ENCODE data around the gene THEMIS2.
"Not testable (repeated sequence)": the region's sequence is repeated elsewhere in the genome, so short reads cannot be mapped to it uniquely, and the experiment has no call there.

THEMIS2 gene

GRCh38 chr1:27862671-27863537 is 9.4 kb upstream of the THEMIS2 start:
- DNase-seq (ENCODE audit: low read depth in 2 of 2), result peak; percentile 63 to 69

GRCh38 chr1:27863538-27863915 is 8.8 kb upstream of the THEMIS2 start:
- DNase-seq (ENCODE audit: low read depth in 2 of 2), result no peak

GRCh38 chr1:27864264-27864895 is 8.0 kb upstream of the THEMIS2 start:
- DNase-seq (ENCODE audit: low read depth in 2 of 2), result no peak

GRCh38 chr1:27865821-27866220 is 6.5 kb upstream of the THEMIS2 start:
- no peak for DNase-seq (ENCODE audit: low read depth in 2 of 2)

- no peak for DNase-seq (ENCODE audit: low read depth in 2 of 2)
Observed at GRCh38 chr1:27868556-27868931, 3.8 kb upstream of the THEMIS2 start.

- no peak for DNase-seq (ENCODE audit: low read depth in 2 of 2)
Observed at GRCh38 chr1:27868932-27869718, 3.2 kb upstream of the THEMIS2 start.

- no peak for DNase-seq (ENCODE audit: low read depth in 2 of 2)
Observed at GRCh38 chr1:27869719-27870085, 2.6 kb upstream of the THEMIS2 start.

GRCh38 chr1:27871076-27871475 is 1.3 kb upstream of the THEMIS2 start:
- not testable (repeated sequence) for DNase-seq (ENCODE audit: low read depth in 2 of 2)

- no peak for DNase-seq (ENCODE audit: low read depth in 2 of 2)
Observed at GRCh38 chr1:27872802-27873551, 633 bp downstream of the THEMIS2 start.

- no peak for DNase-seq (ENCODE audit: low read depth in 2 of 2)
Observed at GRCh38 chr1:27873671-27874384, 1.5 kb downstream of the THEMIS2 start.

GRCh38 chr1:27876341-27877114 is 4.2 kb downstream of the THEMIS2 start:
- no peak for DNase-seq (ENCODE audit: low read depth in 2 of 2)

- DNase-seq (ENCODE audit: low read depth in 2 of 2), result no peak
Observed at GRCh38 chr1:27877115-27877416, 4.7 kb downstream of the THEMIS2 start.

- DNase-seq (ENCODE audit: low read depth in 2 of 2), result no peak
Observed at GRCh38 chr1:27878039-27878438, 5.7 kb downstream of the THEMIS2 start.

- DNase-seq (ENCODE audit: low read depth in 2 of 2), result no peak
Observed at GRCh38 chr1:27878787-27879335, 6.5 kb downstream of the THEMIS2 start.

GRCh38 chr1:27879374-27880082 is 7.2 kb downstream of the THEMIS2 start:
- no peak for DNase-seq (ENCODE audit: low read depth in 2 of 2)

GRCh38 chr1:27882543-27882903 is 10.2 kb downstream of the THEMIS2 start:
- DNase-seq (ENCODE audit: low read depth in 2 of 2), result no peak

GRCh38 chr1:27883536-27883935 is 11.2 kb downstream of the THEMIS2 start:
- DNase-seq (ENCODE audit: low read depth in 2 of 2), result no peak

GRCh38 chr1:27884006-27884954 is 11.9 kb downstream of the THEMIS2 start:
- no peak for DNase-seq (ENCODE audit: low read depth in 2 of 2)

GRCh38 chr1:27885114-27885528 is 12.8 kb downstream of the THEMIS2 start:
- DNase-seq (ENCODE audit: low read depth in 2 of 2), result no peak

All from fibroblast of skin of left biceps (primary cell).